GM21619 (cell line): ENCODE results near the gene TSPAN10.

Experiments used
- ATAC-seq: cut with Tn5 transposase; IDR thresholded peaks from one replicate; pipeline ENCODE4 v1.9.1; 2021; ENCODE audit not compliant: unreplicated experiment

The TSPAN10 gene

GRCh38 chr17:81686614-81687013 is 49.6 kb downstream of the TSPAN10 start:
- no peak for ATAC-seq

- no peak for ATAC-seq
Measured at GRCh38 chr17:81687770-81688541, 51.0 kb downstream of the TSPAN10 start.

GRCh38 chr17:81688616-81689015 is 51.6 kb downstream of the TSPAN10 start:
- ATAC-seq = no peak

- no peak for ATAC-seq
Measured at GRCh38 chr17:81690066-81690465, 53.1 kb downstream of the TSPAN10 start.

- no peak for ATAC-seq
Measured at GRCh38 chr17:81690549-81690948, 53.6 kb downstream of the TSPAN10 start.

- no peak for ATAC-seq
Measured at GRCh38 chr17:81691196-81691595, 54.2 kb downstream of the TSPAN10 start.

GRCh38 chr17:81691608-81692007 is 54.6 kb downstream of the TSPAN10 start:
- ATAC-seq = no peak

GRCh38 chr17:81693509-81694210 is 56.7 kb downstream of the TSPAN10 start:
- no peak for ATAC-seq

- ATAC-seq = no peak
Measured at GRCh38 chr17:81694810-81695209, 57.8 kb downstream of the TSPAN10 start.

- ATAC-seq = no peak
Measured at GRCh38 chr17:81695211-81695610, 58.2 kb downstream of the TSPAN10 start.

GRCh38 chr17:81695801-81696200 is 58.8 kb downstream of the TSPAN10 start:
- ATAC-seq = no peak

GRCh38 chr17:81696218-81696941 is 59.4 kb downstream of the TSPAN10 start:
- no peak for ATAC-seq

- no peak for ATAC-seq
Measured at GRCh38 chr17:81697261-81698044, 60.5 kb downstream of the TSPAN10 start.
